Epithelial cell of proximal tubule (primary cell): ENCODE results near the gene TRPC6. TPM values are rescaled to one million over a fixed set of nuclear protein-coding genes. Genes with fewer than 3 reads are reported as not detected.

Experiments used
- DNase-seq: peaks from one replicate; pipeline ENCODE4 v3.0.0-alpha.2; 2011; ENCODE audit warnings: low read depth
- H3K4me3 ChIP-seq: 2 replicates; pipeline ENCODE4 v1.5.1; 2011; ENCODE audit warnings: low read depth, mild to moderate bottlenecking, low read length
- total RNA-seq: library from RNA; depleted of rRNA; stranded (reverse); fragments of >200 nt; gene quantifications from 2 replicates; pipeline ENCODE4 v1.2.3, GENCODE V29; 2015
- TF ChIP-seq, protein P1 (sequence below): conservative IDR thresholded peaks from 2 replicates; pipeline ENCODE4 v1.5.1; 2012; ENCODE audit warnings: low read depth, mild to moderate bottlenecking, low read length

Gene TRPC6
- total RNA-seq, 1 donor from 2014 or later, result 0.35 TPM

DNA sequence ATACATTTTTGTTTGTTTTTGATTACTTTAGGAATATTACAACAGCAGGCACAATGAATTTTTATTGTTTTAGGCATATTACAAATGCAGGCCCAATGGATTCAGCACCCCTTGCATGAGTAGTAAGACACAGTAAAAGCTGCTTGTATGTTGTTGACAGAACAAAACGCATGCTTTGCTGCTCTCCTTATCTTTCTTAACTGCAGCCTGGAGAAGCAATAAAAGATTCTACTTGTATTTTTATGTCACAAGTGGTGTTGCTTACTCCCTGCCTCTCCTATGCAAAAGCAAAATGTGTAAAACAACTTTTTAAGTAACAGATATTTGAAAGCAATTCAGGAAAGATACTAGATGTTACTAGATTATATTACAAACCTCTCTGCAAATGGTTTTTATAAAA is 73.9 kb downstream of the TRPC6 start:
- DNase-seq, result no peak
- no peak overlapping the region for H3K4me3 ChIP-seq
- TF ChIP-seq, protein P1, sequence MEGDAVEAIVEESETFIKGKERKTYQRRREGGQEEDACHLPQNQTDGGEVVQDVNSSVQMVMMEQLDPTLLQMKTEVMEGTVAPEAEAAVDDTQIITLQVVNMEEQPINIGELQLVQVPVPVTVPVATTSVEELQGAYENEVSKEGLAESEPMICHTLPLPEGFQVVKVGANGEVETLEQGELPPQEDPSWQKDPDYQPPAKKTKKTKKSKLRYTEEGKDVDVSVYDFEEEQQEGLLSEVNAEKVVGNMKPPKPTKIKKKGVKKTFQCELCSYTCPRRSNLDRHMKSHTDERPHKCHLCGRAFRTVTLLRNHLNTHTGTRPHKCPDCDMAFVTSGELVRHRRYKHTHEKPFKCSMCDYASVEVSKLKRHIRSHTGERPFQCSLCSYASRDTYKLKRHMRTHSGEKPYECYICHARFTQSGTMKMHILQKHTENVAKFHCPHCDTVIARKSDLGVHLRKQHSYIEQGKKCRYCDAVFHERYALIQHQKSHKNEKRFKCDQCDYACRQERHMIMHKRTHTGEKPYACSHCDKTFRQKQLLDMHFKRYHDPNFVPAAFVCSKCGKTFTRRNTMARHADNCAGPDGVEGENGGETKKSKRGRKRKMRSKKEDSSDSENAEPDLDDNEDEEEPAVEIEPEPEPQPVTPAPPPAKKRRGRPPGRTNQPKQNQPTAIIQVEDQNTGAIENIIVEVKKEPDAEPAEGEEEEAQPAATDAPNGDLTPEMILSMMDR, result no peak

DNA sequence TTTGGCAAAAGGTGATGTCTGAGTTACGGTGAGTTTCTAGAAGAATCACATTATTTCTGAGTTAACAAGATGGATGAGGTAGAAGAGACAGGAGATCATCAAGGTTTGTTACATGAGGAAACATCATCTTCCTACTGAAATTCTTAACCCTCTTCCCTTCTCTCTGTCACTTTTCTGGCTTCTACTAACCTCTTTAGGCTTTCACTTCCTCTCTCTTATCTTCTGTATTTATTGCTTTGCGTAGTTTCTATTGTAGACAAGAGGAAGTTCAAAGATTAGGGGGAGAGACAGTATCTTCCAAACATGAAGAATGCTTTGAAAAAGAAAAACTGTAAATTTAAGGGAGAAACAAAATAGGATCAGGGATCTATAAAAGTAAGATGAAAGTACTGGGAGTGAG is 75.4 kb downstream of the TRPC6 start:
- TF ChIP-seq, protein P1, result no peak
- no peak for DNase-seq
- no peak overlapping the region for H3K4me3 ChIP-seq

DNA sequence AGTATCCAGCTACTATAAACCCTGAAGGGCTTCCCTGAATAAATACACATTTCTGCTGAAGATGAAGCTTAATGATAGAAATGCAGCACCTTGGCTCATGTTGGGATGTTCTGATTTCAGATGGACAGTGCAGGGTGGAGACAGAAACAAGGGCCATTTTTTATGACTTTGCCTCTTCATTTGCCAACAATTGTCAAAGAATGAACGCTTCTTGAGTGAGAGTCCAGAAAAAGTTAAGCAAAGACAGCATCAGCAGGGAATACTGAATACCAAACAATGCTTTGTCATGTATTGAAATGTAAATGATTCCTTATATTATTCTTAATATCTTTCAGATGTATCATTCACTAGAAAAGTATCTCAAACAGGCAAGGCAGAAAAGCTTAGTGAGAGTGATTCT is 84.9 kb downstream of the TRPC6 start:
- DNase-seq, result no peak
- TF ChIP-seq, protein P1, result no peak
- H3K4me3 ChIP-seq, result no peak overlapping the region

DNA sequence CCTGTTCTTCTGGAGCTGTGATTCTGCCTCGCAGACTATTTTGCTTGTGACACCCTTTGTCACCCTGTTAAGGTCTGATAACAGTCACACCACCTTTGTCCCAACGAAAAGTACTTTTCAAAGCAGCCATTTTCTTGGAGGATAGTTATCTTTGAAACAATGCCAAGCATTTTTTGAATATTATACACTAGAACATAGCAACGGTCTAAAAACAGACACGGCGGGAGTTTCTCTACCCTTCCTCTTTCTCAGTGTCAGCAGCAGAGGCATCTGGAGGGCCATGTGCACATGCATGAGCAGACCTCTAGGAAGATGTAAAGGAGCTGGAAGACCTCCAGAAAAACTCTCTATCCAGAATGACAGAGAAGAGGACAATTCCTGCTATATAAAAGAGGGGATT is 86.5 kb downstream of the TRPC6 start:
- H3K4me3 ChIP-seq, result no peak overlapping the region
- DNase-seq, result no peak
- TF ChIP-seq, protein P1, result no peak

DNA sequence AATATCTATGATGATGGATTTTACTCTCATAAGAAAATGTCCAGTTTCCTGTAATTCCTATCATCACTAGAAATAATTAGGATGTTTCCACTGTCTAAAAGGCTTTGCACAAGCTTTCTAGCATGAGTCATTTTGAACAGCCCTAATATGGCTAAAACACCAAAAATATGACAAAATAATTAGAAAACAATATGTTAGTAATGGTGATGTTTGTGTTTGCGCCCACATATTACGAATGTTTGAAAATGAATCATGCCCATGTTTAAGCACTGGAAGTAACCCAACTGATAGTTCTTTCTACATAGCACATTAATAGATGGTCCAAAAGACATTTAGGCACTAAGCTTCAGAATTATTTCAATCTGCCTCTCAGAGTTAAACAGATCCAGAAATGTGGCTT is 96.0 kb downstream of the TRPC6 start:
- TF ChIP-seq, protein P1, result no peak
- no peak for DNase-seq
- no peak overlapping the region for H3K4me3 ChIP-seq

DNA sequence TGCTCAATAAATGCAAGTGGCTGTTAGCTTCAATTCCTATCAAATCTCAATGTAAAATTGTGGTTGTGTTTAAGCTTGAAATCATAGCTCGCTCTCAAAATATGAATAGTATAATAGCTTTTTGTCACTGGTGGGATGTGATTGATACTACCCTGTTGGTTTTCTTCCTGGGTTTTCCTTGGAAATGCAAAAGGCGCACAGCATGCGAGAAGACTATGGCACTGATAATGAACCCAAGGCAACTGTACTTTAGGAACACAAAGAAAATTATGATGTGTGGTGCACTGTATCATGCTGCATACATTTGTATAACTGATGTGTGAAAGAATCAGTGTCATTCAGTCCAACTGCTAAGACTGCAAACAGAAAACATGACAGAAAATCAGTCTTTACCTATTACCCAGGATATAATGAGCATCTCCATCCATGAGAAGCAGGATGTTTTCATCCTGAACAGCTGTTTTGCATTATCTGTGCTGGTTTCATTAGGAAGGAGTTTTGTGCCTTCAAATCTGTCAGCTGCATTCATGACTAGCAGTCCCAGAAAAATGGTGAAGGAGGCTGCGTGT is 101.2 kb downstream of the TRPC6 start:
- no peak overlapping the region for H3K4me3 ChIP-seq
- no peak for DNase-seq
- TF ChIP-seq, protein P1, result no peak

DNA sequence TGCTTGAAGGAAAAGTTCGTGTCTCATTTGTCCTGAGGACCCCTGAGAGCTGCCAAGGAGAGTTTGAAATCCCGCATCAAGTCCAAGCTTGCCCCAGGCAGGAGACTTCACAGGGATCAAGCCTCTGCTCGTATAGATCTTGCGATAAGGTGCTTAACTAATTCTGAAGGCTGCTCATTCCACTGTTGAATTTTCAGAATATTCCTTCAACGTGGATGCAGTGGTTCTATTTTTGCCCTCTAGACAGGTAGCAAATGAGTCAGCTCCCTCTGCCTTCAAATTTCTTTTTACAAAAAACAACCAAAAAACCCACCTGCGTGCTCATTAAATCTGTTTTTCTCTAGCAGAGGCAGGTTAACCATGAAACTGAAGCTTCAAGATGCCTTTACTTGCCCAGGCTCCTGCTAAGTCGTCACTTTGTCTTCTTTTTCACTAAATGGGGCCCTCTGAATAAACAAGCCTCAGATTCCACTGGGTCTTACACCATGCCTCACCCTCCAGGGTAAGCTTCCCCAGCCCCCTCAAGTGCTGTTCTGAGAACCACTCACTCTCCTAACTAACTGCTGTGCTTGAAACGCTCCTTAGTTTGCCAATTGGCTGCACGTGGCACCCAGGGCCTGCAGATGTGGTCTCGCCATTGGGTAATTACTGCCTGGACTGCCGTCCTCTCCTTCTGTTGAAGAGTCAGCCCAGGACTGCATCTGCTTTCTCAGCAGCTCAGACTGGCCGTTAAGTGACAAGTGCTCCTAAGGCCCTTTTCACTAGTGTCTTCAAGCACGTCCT is 105.0 kb downstream of the TRPC6 start:
- DNase-seq, result no peak
- no peak overlapping the region for H3K4me3 ChIP-seq
- TF ChIP-seq, protein P1, result no peak
